OCI-LY3 (cell line): ENCODE data around the gene APBB1IP.

Source experiments
- EZH2phosphoT487 ChIP-seq: fragments of 200-600 bp; shearing (Covaris generic); IDR thresholded peaks from 2 replicates; pipeline ENCODE4 v1.6.1; 2018; ENCODE audit warnings: antibody characterized with exemption, mixed run types, low read depth
- TF ChIP-seq, protein P1 (sequence below): fragments of 200-600, 300-600 bp; sonication (generic); IDR thresholded peaks from 2 replicates; pipeline ENCODE4 v1.5.1; 2014; ENCODE audit warnings: antibody characterized with exemption, low read length, low read depth

DNA sequence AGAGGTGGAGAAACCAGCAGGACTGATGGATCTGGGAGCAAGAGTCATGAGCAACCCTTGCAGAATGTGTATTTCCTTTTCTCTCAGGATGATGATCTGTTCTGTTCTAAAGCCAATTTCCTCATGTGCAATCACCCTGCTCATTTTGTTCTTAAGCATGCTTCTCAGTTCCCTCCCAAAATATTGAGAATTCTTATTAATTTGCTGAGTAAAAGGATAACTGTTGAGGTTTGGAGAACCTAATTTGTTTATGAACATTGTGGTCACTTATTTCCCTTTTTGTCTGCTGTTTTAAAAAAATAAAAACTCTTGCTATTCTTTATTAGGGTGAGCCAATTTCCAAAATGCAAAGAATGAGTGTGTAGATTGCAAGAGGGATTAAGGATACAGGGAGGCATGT, 106.8 kb downstream of the APBB1IP start:
- TF ChIP-seq, protein P1, sequence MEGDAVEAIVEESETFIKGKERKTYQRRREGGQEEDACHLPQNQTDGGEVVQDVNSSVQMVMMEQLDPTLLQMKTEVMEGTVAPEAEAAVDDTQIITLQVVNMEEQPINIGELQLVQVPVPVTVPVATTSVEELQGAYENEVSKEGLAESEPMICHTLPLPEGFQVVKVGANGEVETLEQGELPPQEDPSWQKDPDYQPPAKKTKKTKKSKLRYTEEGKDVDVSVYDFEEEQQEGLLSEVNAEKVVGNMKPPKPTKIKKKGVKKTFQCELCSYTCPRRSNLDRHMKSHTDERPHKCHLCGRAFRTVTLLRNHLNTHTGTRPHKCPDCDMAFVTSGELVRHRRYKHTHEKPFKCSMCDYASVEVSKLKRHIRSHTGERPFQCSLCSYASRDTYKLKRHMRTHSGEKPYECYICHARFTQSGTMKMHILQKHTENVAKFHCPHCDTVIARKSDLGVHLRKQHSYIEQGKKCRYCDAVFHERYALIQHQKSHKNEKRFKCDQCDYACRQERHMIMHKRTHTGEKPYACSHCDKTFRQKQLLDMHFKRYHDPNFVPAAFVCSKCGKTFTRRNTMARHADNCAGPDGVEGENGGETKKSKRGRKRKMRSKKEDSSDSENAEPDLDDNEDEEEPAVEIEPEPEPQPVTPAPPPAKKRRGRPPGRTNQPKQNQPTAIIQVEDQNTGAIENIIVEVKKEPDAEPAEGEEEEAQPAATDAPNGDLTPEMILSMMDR, result no peak
- TF ChIP-seq EZH2phosphoT487, result no peak
